ENCODE measurements around the gene EPS8L2.

The EPS8L2 gene

GRCh38 chr11:770642-771616 is 64.9 kb downstream of the EPS8L2 start:
- DNase-seq: no peak
- H3K36me3 ChIP-seq: peaks cover 6 to 88% (median 52%) of the 10 kb centered on the region in 3 donors
- no peaks in the 10 kb centered on the region for H3K27me3 ChIP-seq

GRCh38 chr11:771617-772204 is 65.7 kb downstream of the EPS8L2 start:
- Histone ChIP-seq H3K27me3 (no peaks in the 10 kb centered on the region), H3K36me3 (peaks cover 6 to 80% (median 44%) of the 10 kb centered on the region in 3 donors), H3K4me3 (no peak overlapping the region), H3K4me1 (peaks cover 0 to 38% (median 20%) of the 10 kb centered on the region in 4 donors), H3K27ac (no peak overlapping the region), H3K9me3 (no peaks in the 10 kb centered on the region)
- intact Hi-C loops (cut with DNase I; ENCODE audit: low total_unique reads): no loop called here
- TF ChIP-seq CTCF (IDR thresholded peaks at IDR 0.05): no peak
- no peak for DNase-seq

More at GRCh38 chr11:770642-771616, 64.9 kb downstream of the EPS8L2 start:
- TF ChIP-seq CTCF (IDR thresholded peaks at IDR 0.05): no peak
- Histone ChIP-seq H3K9me3 (no peaks in the 10 kb centered on the region), H3K4me1 (peaks cover 0 to 30% (median 12%) of the 10 kb centered on the region in 4 donors), H3K4me3 (no peak overlapping the region), H3K27ac (no peak overlapping the region)
- intact Hi-C loops (cut with DNase I; ENCODE audit: low total_unique reads): no loop called here

- no peaks in the 10 kb centered on the region for H3K27me3 ChIP-seq
- DNase-seq: no peak
- no peak overlapping the region for H3K4me3 ChIP-seq
- TF ChIP-seq CTCF (IDR thresholded peaks at IDR 0.05): no peak
- H3K9me3 ChIP-seq: no peaks in the 10 kb centered on the region
- peaks cover 6 to 70% (median 39%) of the 10 kb centered on the region in 3 donors for H3K36me3 ChIP-seq
- H3K27ac ChIP-seq: no peak overlapping the region
- peaks cover 0 to 41% (median 21%) of the 10 kb centered on the region in 4 donors for H3K4me1 ChIP-seq
- intact Hi-C loops (cut with DNase I; ENCODE audit: low total_unique reads): no loop called here
Observed at GRCh38 chr11:772429-773390, 66.7 kb downstream of the EPS8L2 start.

- intact Hi-C loops (cut with DNase I; ENCODE audit: low total_unique reads): no loop called here
- H3K4me3 ChIP-seq: no peak overlapping the region
- H3K9me3 ChIP-seq: no peaks in the 10 kb centered on the region
- DNase-seq: no peak
- peaks cover 6 to 64% (median 37%) of the 10 kb centered on the region in 3 donors for H3K36me3 ChIP-seq
- TF ChIP-seq CTCF (IDR thresholded peaks at IDR 0.05): no peak
- H3K27ac ChIP-seq: no peak overlapping the region
- H3K27me3 ChIP-seq: no peaks in the 10 kb centered on the region
- peaks cover 0 to 48% (median 27%) of the 10 kb centered on the region in 4 donors for H3K4me1 ChIP-seq
Observed at GRCh38 chr11:773425-773824, 67.4 kb downstream of the EPS8L2 start.

- H3K4me3 ChIP-seq: no peak overlapping the region
- DNase-seq: no peak
- intact Hi-C loops (cut with DNase I; ENCODE audit: low total_unique reads): no loop called here
- no peaks in the 10 kb centered on the region for H3K27me3 ChIP-seq
- no peak for TF ChIP-seq CTCF (IDR thresholded peaks at IDR 0.05)
- H3K4me1 ChIP-seq: peaks cover 0 to 49% (median 30%) of the 10 kb centered on the region in 4 donors
- H3K9me3 ChIP-seq: no peaks in the 10 kb centered on the region
- peaks cover 6 to 60% (median 35%) of the 10 kb centered on the region in 3 donors for H3K36me3 ChIP-seq
- H3K27ac ChIP-seq: no peak overlapping the region
Observed at GRCh38 chr11:773830-774229, 67.8 kb downstream of the EPS8L2 start.
